Measurements from ENCODE around the gene IL13RA1. TPM values are rescaled to one million over a fixed set of nuclear protein-coding genes. Genes with fewer than 3 reads are reported as not detected.

IL13RA1 gene
- total RNA-seq, 1 experiment from 2014 or later, result 28.2 TPM

DNA sequence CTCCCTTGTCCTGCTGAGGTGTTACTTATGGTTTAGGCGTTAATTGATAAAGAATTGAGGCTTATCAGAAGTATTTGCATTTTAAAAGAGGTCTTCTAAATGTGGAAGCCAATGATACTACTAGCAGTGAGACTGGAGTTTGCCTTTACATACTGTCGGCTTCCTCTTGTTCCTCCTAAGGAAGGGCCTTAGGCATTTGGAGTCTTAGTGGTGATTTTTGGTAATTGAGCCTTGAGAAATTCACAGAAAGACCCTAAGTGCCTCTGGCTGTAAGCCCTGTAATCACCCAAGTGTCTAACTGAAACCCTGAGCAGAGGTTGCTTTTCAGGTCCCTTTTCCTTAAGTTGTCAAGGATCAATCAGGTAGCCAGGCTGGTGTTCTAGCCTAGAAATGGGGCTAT lies 14.8 kb downstream of the IL13RA1 start (continued):
- TF ChIP-seq ZBTB33 (IDR thresholded peaks at IDR 0.05; ENCODE audit: extremely low read depth, insufficient replicate concordance, low read length) (no peak), CEBPB (IDR thresholded peaks at IDR 0.05; ENCODE audit: low read depth) (no peak), EZH2phosphoT487 (IDR thresholded peaks at IDR 0.05; ENCODE audit: borderline replicate concordance) (no peak), SIN3A (IDR thresholded peaks at IDR 0.05; ENCODE audit: low read depth) (no peak)

GRCh38 chrX:118745570-118745969 lies 18.2 kb downstream of the IL13RA1 start:
- CTCF ChIA-PET, result no interaction called here
- intact Hi-C loops (cut with micrococcal nuclease), result no loop called here
- no peaks in the 10 kb centered on the region for H3K9me3 ChIP-seq (ENCODE audit: control insufficient read depth in 1 of 2, insufficient read depth in 1 of 2, low read depth in 1 of 2, low read length in 2 of 2)
- no peak for DNase-seq (ENCODE audit: low read depth, low spot score)
- peaks cover 17 to 23% of the 10 kb centered on the region in 2 experiments for H3K4me1 ChIP-seq (ENCODE audit: control insufficient read depth in 1 of 2, insufficient read depth in 2 of 2, low read length in 2 of 2)
- H3K36me3 ChIP-seq (ENCODE audit: control insufficient read depth in 1 of 2, insufficient read depth in 2 of 2, low read length in 2 of 2), result no peaks in the 10 kb centered on the region
- H3K79me2 ChIP-seq (ENCODE audit: insufficient read depth, low read length), result no peaks in the 10 kb centered on the region
- no peaks in the 10 kb centered on the region for H3K27me3 ChIP-seq (ENCODE audit: insufficient read depth, low read length)
- POLR2A ChIA-PET, result no interaction called here
- H3K9ac ChIP-seq (ENCODE audit: low read length), result no peak overlapping the region
- H3K9me2 ChIP-seq (ENCODE audit: insufficient read depth), result no peaks in the 10 kb centered on the region
- no peaks in the 10 kb centered on the region for H4K20me1 ChIP-seq (ENCODE audit: insufficient read depth)
- H3K27ac ChIP-seq (ENCODE audit: low read depth, low read length), result no peak overlapping the region
- TF ChIP-seq MAX (IDR thresholded peaks at IDR 0.05), result no peak
- no peak for TF ChIP-seq ELF1 (IDR thresholded peaks at IDR 0.05; ENCODE audit: borderline replicate concordance, low read depth)
- no peak for TF ChIP-seq ZNF274 (IDR thresholded peaks at IDR 0.05; ENCODE audit: low read depth, low read length)
- no peak for TF ChIP-seq EZH2 (IDR thresholded peaks at IDR 0.05)
- no peak for TF ChIP-seq SP1 (IDR thresholded peaks at IDR 0.05; ENCODE audit: low read depth)
- no peak for TF ChIP-seq EGR1 (IDR thresholded peaks at IDR 0.05; ENCODE audit: low read depth)
- TF ChIP-seq EZH2phosphoT487 (IDR thresholded peaks at IDR 0.05; ENCODE audit: borderline replicate concordance), result no peak
- no peak for TF ChIP-seq CBX3 (IDR thresholded peaks at IDR 0.05; ENCODE audit: low read depth)
- no peak for TF ChIP-seq POLR2AphosphoS5 (IDR thresholded peaks at IDR 0.05; ENCODE audit: low read depth, low read length)
- TF ChIP-seq YY1 (IDR thresholded peaks at IDR 0.05; ENCODE audit: extremely low read depth, insufficient replicate concordance, low read depth, low read length), result no peak
- no peak for TF ChIP-seq CEBPB (IDR thresholded peaks at IDR 0.05; ENCODE audit: low read depth)
- TF ChIP-seq, protein P1, sequence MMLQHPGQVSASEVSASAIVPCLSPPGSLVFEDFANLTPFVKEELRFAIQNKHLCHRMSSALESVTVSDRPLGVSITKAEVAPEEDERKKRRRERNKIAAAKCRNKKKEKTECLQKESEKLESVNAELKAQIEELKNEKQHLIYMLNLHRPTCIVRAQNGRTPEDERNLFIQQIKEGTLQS (IDR thresholded peaks at IDR 0.05), result no peak
- no peak for TF ChIP-seq REST (IDR thresholded peaks at IDR 0.05; ENCODE audit: low read depth)
- no peak for TF ChIP-seq TCF7L2 (IDR thresholded peaks at IDR 0.05; ENCODE audit: borderline replicate concordance, extremely low read depth, insufficient read depth, insufficient read length)
- TF ChIP-seq ZFX (IDR thresholded peaks at IDR 0.05), result no peak
- TF ChIP-seq JUND (IDR thresholded peaks at IDR 0.05), result no peak
- TF ChIP-seq POLR2A (IDR thresholded peaks at IDR 0.05; ENCODE audit: borderline replicate concordance, extremely low read depth, insufficient read depth, insufficient read length), result no peak
- TF ChIP-seq SRF (IDR thresholded peaks at IDR 0.05; ENCODE audit: low read depth), result no peak
- H3K4me2 ChIP-seq (ENCODE audit: low read length), result no peak overlapping the region
- ATAC-seq, result no peak
- no peak overlapping the region for H2AFZ ChIP-seq (ENCODE audit: low read depth, low read length, poor library complexity, severe bottlenecking)
- no TSS peak for BruUV-seq (replicated peaks)
- RAD21 ChIA-PET (ENCODE audit: low non-redundant PET in 1 of 2, low total read pairs in 2 of 2, uncharacterized antibody in 2 of 2, unreplicated experiment in 2 of 2), result no interaction called here
- H3K4me3 ChIP-seq (replicated peaks in 1 of 2; ENCODE audit: low read depth in 1 of 2, low read length in 2 of 2), result no peak overlapping the region
